ENCODE results near the gene TLDC2.

The TLDC2 gene

DNA sequence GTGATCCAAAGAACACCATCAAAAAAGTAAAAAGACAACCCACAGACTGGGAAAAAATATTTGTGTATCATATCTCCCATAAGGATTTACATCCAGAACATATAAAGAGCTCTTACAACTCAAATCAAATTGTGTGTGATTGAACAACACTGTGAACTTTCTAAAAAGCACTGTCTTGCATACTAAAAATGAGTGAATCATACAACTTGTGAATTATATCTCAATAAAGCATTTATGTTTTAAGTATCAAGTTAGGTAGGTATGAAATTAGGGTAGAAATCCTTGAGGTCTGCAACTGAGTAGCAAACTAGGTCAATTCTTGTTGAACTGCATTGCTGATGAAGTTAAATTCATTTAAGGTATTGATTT, 61.4 kb downstream of the TLDC2 start:
- no peak overlapping the region for H3K4me3 ChIP-seq (ENCODE audit: low read length)
- TF ChIP-seq, protein P1, sequence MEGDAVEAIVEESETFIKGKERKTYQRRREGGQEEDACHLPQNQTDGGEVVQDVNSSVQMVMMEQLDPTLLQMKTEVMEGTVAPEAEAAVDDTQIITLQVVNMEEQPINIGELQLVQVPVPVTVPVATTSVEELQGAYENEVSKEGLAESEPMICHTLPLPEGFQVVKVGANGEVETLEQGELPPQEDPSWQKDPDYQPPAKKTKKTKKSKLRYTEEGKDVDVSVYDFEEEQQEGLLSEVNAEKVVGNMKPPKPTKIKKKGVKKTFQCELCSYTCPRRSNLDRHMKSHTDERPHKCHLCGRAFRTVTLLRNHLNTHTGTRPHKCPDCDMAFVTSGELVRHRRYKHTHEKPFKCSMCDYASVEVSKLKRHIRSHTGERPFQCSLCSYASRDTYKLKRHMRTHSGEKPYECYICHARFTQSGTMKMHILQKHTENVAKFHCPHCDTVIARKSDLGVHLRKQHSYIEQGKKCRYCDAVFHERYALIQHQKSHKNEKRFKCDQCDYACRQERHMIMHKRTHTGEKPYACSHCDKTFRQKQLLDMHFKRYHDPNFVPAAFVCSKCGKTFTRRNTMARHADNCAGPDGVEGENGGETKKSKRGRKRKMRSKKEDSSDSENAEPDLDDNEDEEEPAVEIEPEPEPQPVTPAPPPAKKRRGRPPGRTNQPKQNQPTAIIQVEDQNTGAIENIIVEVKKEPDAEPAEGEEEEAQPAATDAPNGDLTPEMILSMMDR (conservative IDR thresholded peaks at IDR 0.05; ENCODE audit: low read length): no peak
- DNase-seq (ENCODE audit: low read depth): no peak

DNA sequence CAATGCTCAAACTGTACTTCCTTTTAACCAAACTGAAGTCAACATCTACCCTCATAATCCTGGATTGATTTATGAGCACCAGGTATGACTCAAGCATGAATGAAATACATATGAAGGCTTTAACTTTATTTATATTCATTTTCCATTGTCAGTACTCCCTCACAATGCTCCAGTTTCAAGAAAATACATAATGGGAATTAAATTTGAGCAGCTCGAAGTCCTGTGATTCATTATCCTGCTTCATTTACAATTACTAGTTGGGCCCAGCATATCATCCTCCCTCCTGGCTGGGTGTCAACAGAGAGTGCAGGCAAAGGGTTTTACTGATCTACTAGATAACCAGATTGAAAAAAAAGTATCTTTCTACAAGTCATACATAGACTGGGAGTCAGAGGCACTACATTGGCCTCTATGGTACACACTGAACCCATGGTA, 65.5 kb downstream of the TLDC2 start:
- no peak overlapping the region for H3K4me3 ChIP-seq (ENCODE audit: low read length)
- TF ChIP-seq, protein P1 (conservative IDR thresholded peaks at IDR 0.05; ENCODE audit: low read length): no peak
- no peak for DNase-seq (ENCODE audit: low read depth)

Measured in AG10803 (cell line).